Stimulated activated naive CD8-positive, alpha-beta T cell treated with anti-CD3 and anti-CD28 coated beads, Interleukin-15, Interleukin-2, amounts not matched to agents 100 ng/mL and 50 ng/mL, for 24 hours (primary cell): ENCODE measurements around the gene CCR9.

ENCODE experiments used
- H3K27ac Mint-ChIP-seq: one replicate; pipeline ENCODE4 v1.8.0; 2021; ENCODE audit warnings: mild to moderate bottlenecking, mixed read lengths
- H3K27me3 Mint-ChIP-seq: one replicate; pipeline ENCODE4 v1.8.0; 2021; ENCODE audit warnings: mixed read lengths
- H3K36me3 Mint-ChIP-seq: one replicate; pipeline ENCODE4 v1.8.0; 2021; ENCODE audit warnings: low read depth, mixed read lengths
- H3K4me1 Mint-ChIP-seq: one replicate; pipeline ENCODE4 v1.8.0; 2021; ENCODE audit warnings: low read depth, mixed read lengths
- H3K4me3 Mint-ChIP-seq: one replicate; pipeline ENCODE4 v1.8.0; 2021; ENCODE audit warnings: mild to moderate bottlenecking, mixed read lengths
- H3K9me3 Mint-ChIP-seq: one replicate; pipeline ENCODE4 v1.8.0; 2021; ENCODE audit warnings: mixed read lengths

The CCR9 gene

DNA sequence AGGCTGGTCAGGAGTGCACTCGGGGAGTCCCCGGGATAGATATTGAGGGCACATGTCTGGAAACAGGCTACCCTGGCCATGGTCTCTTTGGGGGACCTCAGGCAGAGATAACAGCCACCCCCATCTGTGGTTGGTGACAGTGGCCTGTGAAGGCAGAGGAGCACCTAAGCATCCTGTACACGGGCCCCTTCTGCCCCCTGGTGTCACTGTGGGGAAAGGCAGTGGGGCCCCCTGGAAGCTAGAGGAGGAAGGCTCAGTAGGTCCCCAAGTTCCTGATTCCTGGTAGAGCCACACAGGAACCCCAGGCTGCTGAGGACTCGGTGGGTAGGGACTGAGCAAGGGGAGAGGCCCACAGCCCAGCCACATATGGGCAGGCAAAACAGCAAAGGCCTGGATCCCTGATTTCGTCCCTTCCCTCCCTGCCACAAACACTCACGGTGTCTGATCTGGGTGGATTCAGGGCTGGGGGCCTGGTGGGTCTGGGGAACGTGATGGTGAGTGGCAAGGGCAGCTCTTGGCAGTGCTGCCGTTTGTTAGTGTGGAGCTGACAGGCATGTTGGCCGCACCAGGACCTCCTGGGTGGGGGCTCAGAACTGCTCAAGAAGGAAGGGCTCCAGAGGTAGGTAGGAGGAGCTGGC lies 42.8 kb downstream of the CCR9 start:
- H3K27ac Mint-ChIP-seq = no peak overlapping the region
- H3K36me3 Mint-ChIP-seq = peaks cover 74% of the 10 kb centered on the region
- H3K9me3 Mint-ChIP-seq = no peaks in the 10 kb centered on the region
- H3K27me3 Mint-ChIP-seq = no peaks in the 10 kb centered on the region
- no peak overlapping the region for H3K4me3 Mint-ChIP-seq
- no peaks in the 10 kb centered on the region for H3K4me1 Mint-ChIP-seq

GRCh38 chr3:45931496-45931895 lies 45.2 kb downstream of the CCR9 start:
- H3K4me1 Mint-ChIP-seq = no peaks in the 10 kb centered on the region
- peaks cover 74% of the 10 kb centered on the region for H3K36me3 Mint-ChIP-seq
- no peak overlapping the region for H3K4me3 Mint-ChIP-seq
- H3K9me3 Mint-ChIP-seq = no peaks in the 10 kb centered on the region
- H3K27ac Mint-ChIP-seq = no peak overlapping the region
- no peaks in the 10 kb centered on the region for H3K27me3 Mint-ChIP-seq

DNA sequence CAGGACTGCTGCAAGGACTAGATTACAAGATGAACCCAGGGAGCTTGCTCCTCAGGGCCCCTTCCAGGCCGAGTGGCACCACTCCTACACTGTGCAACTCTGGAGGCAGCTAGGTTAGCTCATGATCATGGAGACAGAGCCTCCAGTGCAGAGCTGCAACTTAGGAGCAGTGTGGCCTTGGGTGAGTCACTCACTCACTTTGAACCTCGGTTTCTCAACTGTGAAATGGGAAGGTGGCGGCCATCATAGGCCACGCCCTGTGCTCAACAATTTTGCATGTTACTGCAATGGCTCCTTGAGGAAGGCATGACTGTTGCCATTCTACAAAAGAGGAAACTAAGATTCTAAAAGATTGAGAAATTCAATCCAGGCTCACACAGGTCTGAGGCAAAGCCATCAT lies 45.8 kb downstream of the CCR9 start:
- Mint-ChIP-seq H3K36me3 (peaks cover 70% of the 10 kb centered on the region), H3K4me1 (no peaks in the 10 kb centered on the region), H3K27ac (no peak overlapping the region), H3K27me3 (no peaks in the 10 kb centered on the region), H3K9me3 (no peaks in the 10 kb centered on the region), H3K4me3 (no peak overlapping the region)

- H3K27me3 Mint-ChIP-seq = no peaks in the 10 kb centered on the region
- no peaks in the 10 kb centered on the region for H3K9me3 Mint-ChIP-seq
- H3K27ac Mint-ChIP-seq = no peak overlapping the region
- H3K4me3 Mint-ChIP-seq = no peak overlapping the region
- peaks cover 75% of the 10 kb centered on the region for H3K36me3 Mint-ChIP-seq
- no peaks in the 10 kb centered on the region for H3K4me1 Mint-ChIP-seq
Observed at GRCh38 chr3:45933591-45933990, 47.2 kb downstream of the CCR9 start.

- H3K27ac Mint-ChIP-seq = no peak overlapping the region
- peaks cover 65% of the 10 kb centered on the region for H3K36me3 Mint-ChIP-seq
- no peaks in the 10 kb centered on the region for H3K27me3 Mint-ChIP-seq
- H3K4me3 Mint-ChIP-seq = no peak overlapping the region
- no peaks in the 10 kb centered on the region for H3K9me3 Mint-ChIP-seq
- peaks cover 17% of the 10 kb centered on the region for H3K4me1 Mint-ChIP-seq
Observed at GRCh38 chr3:45936261-45936660, 49.9 kb downstream of the CCR9 start.

GRCh38 chr3:45937206-45938042 lies 51.1 kb downstream of the CCR9 start:
- Mint-ChIP-seq H3K27me3 (no peaks in the 10 kb centered on the region), H3K9me3 (no peaks in the 10 kb centered on the region), H3K27ac (no peak overlapping the region), H3K4me3 (no peak overlapping the region), H3K4me1 (peaks cover 23% of the 10 kb centered on the region), H3K36me3 (peaks cover 57% of the 10 kb centered on the region)

GRCh38 chr3:45938043-45938435 lies 51.7 kb downstream of the CCR9 start:
- Mint-ChIP-seq H3K9me3 (no peaks in the 10 kb centered on the region), H3K27me3 (no peaks in the 10 kb centered on the region), H3K27ac (no peak overlapping the region), H3K4me1 (peaks cover 30% of the 10 kb centered on the region), H3K36me3 (peaks cover 51% of the 10 kb centered on the region), H3K4me3 (no peak overlapping the region)

- H3K9me3 Mint-ChIP-seq = no peaks in the 10 kb centered on the region
- peaks cover 38% of the 10 kb centered on the region for H3K4me1 Mint-ChIP-seq
- H3K27ac Mint-ChIP-seq = no peak overlapping the region
- H3K36me3 Mint-ChIP-seq = peaks cover 43% of the 10 kb centered on the region
- H3K4me3 Mint-ChIP-seq = no peak overlapping the region
- no peaks in the 10 kb centered on the region for H3K27me3 Mint-ChIP-seq
Observed at GRCh38 chr3:45938864-45939263, 52.5 kb downstream of the CCR9 start.

DNA sequence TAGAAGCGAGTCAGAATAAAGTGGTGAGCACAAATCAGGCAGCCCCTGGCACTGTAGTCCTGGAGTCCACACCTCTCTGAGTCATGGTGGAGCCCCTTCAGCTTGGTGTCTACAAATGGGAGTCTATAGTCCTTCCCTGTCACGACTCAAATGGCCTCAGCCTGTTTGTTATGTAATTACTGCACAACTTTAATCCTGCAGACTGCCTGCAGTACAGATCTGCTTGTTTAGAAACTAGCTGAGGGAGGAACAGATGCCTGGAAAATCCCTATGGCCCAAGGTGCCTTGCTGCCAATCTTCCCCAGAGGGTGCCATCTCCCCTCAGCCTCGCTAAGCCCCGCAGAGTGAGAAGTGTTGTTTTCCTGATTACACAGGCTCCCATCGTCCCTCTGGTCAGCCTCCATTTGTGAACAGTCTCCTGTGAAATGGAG lies 53.0 kb downstream of the CCR9 start:
- H3K9me3 Mint-ChIP-seq = no peaks in the 10 kb centered on the region
- no peaks in the 10 kb centered on the region for H3K27me3 Mint-ChIP-seq
- H3K36me3 Mint-ChIP-seq = peaks cover 38% of the 10 kb centered on the region
- H3K27ac Mint-ChIP-seq = no peak overlapping the region
- no peak overlapping the region for H3K4me3 Mint-ChIP-seq
- peaks cover 41% of the 10 kb centered on the region for H3K4me1 Mint-ChIP-seq

- Mint-ChIP-seq H3K27me3 (no peaks in the 10 kb centered on the region), H3K9me3 (no peaks in the 10 kb centered on the region), H3K4me1 (peaks cover 49% of the 10 kb centered on the region), H3K4me3 (no peak overlapping the region), H3K36me3 (peaks cover 39% of the 10 kb centered on the region), H3K27ac (no peak overlapping the region)
Observed at GRCh38 chr3:45940004-45940780, 53.8 kb downstream of the CCR9 start.

DNA sequence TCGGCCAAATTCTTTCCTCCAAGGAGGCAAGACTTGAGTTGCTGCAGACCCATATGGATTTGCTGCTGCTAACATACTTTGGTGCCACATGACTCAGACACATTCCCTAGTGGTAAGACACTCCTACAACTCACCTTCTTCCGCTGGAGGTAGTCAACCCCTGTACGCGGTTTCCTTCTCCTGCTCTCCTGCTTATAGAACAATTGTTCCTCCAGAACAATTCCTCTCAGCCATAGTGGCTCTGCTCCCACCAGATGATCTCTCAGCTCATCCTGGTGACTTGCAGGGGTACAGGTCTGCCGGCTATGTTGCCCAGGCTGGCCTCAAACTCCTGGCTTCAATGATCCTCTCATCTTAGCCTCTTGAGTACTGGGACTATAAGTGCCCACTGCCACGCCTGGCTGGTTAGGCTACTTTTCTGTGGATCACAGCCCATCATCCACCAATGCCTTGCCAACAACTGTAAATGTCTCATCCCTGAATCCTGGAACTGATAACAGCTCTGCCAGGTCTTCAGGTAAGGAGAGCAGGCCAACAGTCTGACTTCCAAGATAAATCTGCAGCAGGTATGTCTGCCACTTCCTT lies 54.5 kb downstream of the CCR9 start:
- H3K27me3 Mint-ChIP-seq = no peaks in the 10 kb centered on the region
- H3K27ac Mint-ChIP-seq = no peak overlapping the region
- H3K4me1 Mint-ChIP-seq = peaks cover 51% of the 10 kb centered on the region
- H3K9me3 Mint-ChIP-seq = no peaks in the 10 kb centered on the region
- H3K36me3 Mint-ChIP-seq = peaks cover 40% of the 10 kb centered on the region
- no peak overlapping the region for H3K4me3 Mint-ChIP-seq

- H3K4me3 Mint-ChIP-seq = no peak overlapping the region
- H3K27me3 Mint-ChIP-seq = no peaks in the 10 kb centered on the region
- H3K36me3 Mint-ChIP-seq = peaks cover 50% of the 10 kb centered on the region
- peaks cover 62% of the 10 kb centered on the region for H3K4me1 Mint-ChIP-seq
- H3K9me3 Mint-ChIP-seq = no peaks in the 10 kb centered on the region
- peak overlapping the region; percentile 29 for H3K27ac Mint-ChIP-seq
Observed at GRCh38 chr3:45942051-45942825, 55.9 kb downstream of the CCR9 start.

DNA sequence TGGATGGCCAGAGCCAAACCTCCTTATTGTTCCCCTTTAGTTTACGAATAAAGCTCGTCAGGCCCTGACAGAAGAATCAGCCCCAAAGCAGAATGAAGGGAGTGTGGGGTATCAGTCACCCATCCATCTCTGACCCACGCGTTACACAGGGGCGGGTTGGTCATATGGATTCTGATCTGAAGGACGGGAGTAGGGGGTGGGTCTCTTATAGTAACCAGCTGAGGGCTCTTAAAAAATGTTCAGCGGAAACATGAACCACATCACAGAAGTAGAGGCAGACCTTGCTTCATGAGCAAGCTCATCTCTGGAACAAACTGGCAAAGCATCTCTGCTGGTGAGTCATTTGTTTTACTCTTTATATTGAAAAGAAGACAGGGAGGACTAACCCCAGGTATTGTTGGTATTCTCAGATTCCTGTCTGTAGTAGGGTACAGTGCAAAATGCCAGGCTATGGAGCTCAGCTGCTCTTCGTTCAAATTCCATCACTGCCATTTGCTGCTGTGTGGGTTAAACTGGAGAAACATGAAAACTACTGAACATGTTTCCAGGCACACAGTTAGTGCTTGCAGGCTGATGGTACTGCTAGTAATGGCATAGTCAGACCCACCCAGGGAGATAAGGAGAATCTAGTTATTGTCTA lies 57.0 kb downstream of the CCR9 start, which contains the start of gene CXCR6:
CXCR6 (plus strand) TSS at position 258 of the 640 bp plus-strand sequence. CDS start 3,018 bp downstream, outside the sequence.
- Mint-ChIP-seq H3K9me3 (no peaks in the 10 kb centered on the region), H3K27ac (peak within 1 kb of the TSS; percentile 63), H3K27me3 (no peaks in the 10 kb centered on the region), H3K4me1 (peaks cover 73% of the 10 kb centered on the region), H3K36me3 (peaks cover 51% of the 10 kb centered on the region), H3K4me3 (peak within 1 kb of the TSS; percentile 8)
